Hindlimb muscle (tissue), 1 donor: ENCODE measurements around the gene SUN1. TPM values are rescaled to one million over a fixed set of nuclear protein-coding genes. Genes with fewer than 3 reads are reported as not detected.
"Not testable (repeated sequence)": the region's sequence is repeated elsewhere in the genome, so short reads cannot be mapped to it uniquely, and the experiment has no call there.

Experiments used
- DNase-seq: peaks from one replicate; pipeline ENCODE4 v3.0.0-alpha.2; 2013
- polyA plus RNA-seq: library from polyadenylated mRNA; unstranded; fragments of 120-200 nt; gene quantifications from one replicate; pipeline ENCODE4 v1.2.1, GENCODE V29; 2013; ENCODE audit not compliant: insufficient read length

SUN1 gene
- polyA plus RNA-seq, 1 donor: 227 TPM

- no peak for DNase-seq
Observed at GRCh38 chr7:859359-860030, 27.2 kb downstream of the SUN1 start.

GRCh38 chr7:860149-860548 is 27.9 kb downstream of the SUN1 start:
- DNase-seq: no peak

GRCh38 chr7:861222-861621 is 28.9 kb downstream of the SUN1 start:
- no peak for DNase-seq

GRCh38 chr7:862157-862556 is 29.9 kb downstream of the SUN1 start:
- no peak for DNase-seq

- DNase-seq: no peak
Observed at GRCh38 chr7:863106-863505, 30.8 kb downstream of the SUN1 start.

- no peak for DNase-seq
Observed at GRCh38 chr7:865921-866320, 33.6 kb downstream of the SUN1 start.

GRCh38 chr7:867001-867405 is 34.7 kb downstream of the SUN1 start:
- no peak for DNase-seq

GRCh38 chr7:867406-868188 is 35.3 kb downstream of the SUN1 start:
- DNase-seq: no peak

GRCh38 chr7:868189-868486 is 35.9 kb downstream of the SUN1 start:
- DNase-seq: no peak

- no peak for DNase-seq
Observed at GRCh38 chr7:869348-869747, 37.1 kb downstream of the SUN1 start.

- DNase-seq: no peak
Observed at GRCh38 chr7:871900-872537, 39.7 kb downstream of the SUN1 start.

- not testable (repeated sequence) for DNase-seq
Observed at GRCh38 chr7:872685-873084, 40.4 kb downstream of the SUN1 start.

GRCh38 chr7:873367-874002 is 41.2 kb downstream of the SUN1 start:
- peak; percentile 80 for DNase-seq

- DNase-seq: no peak
Observed at GRCh38 chr7:874031-874749, 41.9 kb downstream of the SUN1 start.

GRCh38 chr7:875051-875450 is 42.8 kb downstream of the SUN1 start:
- no peak for DNase-seq

GRCh38 chr7:875476-876076 is 43.3 kb downstream of the SUN1 start:
- DNase-seq: no peak

- DNase-seq: peak; percentile 96
Observed at GRCh38 chr7:876077-876971, 44.0 kb downstream of the SUN1 start, which contains the start of gene GET4. TSS of gene GET4 (plus strand) at chr7:876554. CDS start at chr7:876646, 92 bp downstream.

GRCh38 chr7:876972-877311 is 44.7 kb downstream of the SUN1 start:
- no peak for DNase-seq

GRCh38 chr7:877312-878232 is 45.3 kb downstream of the SUN1 start:
- DNase-seq: no peak

GRCh38 chr7:879093-879492 is 46.8 kb downstream of the SUN1 start:
- no peak for DNase-seq
